HT-29 (cell line): Measurements from ENCODE around the gene MEIOSIN. TPM values are rescaled to one million over a fixed set of nuclear protein-coding genes. Genes with fewer than 3 reads are reported as not detected.
"Not testable (repeated sequence)": the region's sequence is repeated elsewhere in the genome, so short reads cannot be mapped to it uniquely, and the experiment has no call there.

ENCODE experiments used
- DNase-seq: peaks from one replicate; pipeline ENCODE4 v3.0.0-alpha.2; 2015; ENCODE audit warnings: low spot score
- total RNA-seq: library from RNA; depleted of rRNA; stranded (reverse); fragments of >200 nt; shearing (Covaris generic); gene quantifications from 2 replicates; pipeline ENCODE4 v1.2.3, GENCODE V29; 2014

MEIOSIN gene
- total RNA-seq, 1 experiment from 2014 or later, result not detected

DNA sequence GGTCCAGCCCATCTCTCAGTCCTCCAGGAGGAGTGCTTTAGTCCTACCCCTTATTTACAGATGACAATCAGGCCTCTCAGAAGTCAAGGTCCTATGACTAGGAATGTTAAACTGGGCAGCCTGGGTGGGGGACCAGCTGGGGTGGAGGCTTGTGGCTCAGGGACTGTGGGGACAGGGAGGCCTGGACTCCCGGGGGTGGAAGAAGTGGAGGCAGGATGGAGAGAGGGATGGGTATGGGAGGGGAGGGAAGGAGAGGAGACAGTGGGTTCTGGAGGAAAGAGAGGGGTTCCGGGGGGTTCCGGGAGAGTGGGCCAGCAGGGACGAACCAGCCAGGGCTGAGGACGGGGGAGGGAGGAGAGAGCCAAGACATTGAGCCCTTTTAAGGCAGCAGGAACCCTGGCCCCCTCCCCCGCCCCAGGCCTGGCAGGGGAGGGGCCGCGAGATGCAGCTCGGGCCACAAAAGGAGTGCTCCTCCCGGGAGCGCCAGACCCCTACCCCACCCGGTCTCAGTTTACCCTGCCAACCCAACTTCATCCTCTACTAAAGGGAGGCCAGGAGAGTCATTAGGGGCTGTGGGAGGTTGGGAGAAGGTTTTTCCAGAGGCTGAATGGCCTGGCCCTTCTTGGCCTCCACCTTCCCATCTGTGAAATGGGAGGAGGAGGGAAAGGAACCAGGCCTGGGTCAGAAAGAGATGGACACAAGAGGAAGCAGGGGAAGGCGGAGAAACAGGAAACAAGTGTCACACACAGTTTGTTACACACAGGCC is 47.4 kb downstream of the MEIOSIN start:
- DNase-seq, result no peak

DNA sequence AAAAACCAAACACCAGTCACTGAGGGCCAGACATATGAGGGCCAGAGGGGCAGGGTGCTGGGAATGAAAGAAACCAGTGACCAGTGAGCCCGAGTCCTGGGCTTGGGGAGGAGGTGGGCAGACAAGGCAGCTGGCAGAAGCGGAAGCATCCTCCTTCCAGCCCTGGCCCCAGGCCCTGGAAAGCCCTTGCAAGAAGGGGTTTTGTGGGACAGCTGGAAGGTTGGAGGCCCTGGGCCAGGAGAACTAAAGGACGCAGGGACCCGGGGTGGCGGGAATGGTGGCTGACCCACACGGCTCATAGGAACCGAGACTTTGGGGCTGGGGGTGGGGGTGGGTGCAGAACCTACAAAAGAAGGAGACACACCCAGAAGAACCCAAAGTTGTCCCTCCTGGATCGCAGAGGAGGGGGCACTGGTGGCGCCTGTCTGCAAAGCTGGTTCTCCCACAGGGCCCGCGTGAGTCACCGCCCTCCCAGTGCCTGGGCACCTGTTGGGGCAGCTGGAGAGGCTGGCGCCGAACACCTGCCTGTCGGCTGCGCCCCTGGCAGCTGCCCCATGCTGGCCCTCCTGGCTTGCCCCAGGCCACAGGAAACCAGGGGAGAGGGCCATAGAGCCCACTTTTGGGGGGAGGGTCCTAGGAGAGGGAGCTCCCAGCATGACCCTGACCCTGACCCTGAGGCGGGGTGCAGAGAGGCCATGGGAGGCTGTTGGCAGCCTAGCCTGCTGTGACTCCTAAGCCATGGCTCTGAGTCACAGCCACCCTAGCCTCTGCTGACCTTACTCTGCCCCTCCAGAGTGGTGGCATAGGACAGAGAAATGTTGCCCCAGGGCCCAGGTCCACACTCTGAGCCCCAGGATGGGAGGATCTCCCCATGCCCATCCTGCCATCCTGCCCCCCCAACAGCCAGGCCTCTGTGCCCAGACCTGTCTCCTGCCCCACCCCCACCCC is 48.2 kb downstream of the MEIOSIN start:
- peak; percentile 75 for DNase-seq

DNA sequence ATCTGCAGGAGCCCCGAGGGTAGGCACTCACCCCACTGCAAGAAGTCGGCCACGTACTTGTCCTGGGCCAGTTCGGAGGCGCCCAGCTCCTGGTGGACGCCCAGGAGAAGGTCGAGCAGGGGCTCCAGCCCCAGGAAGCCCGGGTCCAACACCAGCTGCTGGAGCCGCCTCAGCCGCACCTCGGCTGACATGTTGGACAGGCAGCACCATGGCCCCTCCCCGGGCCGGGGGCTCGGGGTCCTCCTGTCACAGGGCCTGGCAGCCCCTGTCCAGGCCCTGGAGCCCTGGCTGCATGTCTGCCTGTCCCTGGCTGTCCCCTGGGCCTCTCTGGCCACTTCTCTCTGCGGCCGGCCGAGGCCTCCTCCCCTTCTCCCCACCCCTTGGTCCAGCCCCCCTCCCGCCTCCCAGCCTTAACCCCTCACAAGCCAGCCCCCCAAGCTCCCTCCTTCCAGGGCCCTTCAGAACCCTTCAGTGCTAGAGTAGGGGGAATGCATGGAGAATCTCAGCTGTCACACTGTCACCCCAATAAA is 49.0 kb downstream of the MEIOSIN start, which contains the start of gene DMPK:
Gene DMPK, minus strand, starts transcription at position 329 of the 530 bp plus-strand sequence. Its CDS starts 138 bp downstream, at position 191.
- DNase-seq, result no peak

DNA sequence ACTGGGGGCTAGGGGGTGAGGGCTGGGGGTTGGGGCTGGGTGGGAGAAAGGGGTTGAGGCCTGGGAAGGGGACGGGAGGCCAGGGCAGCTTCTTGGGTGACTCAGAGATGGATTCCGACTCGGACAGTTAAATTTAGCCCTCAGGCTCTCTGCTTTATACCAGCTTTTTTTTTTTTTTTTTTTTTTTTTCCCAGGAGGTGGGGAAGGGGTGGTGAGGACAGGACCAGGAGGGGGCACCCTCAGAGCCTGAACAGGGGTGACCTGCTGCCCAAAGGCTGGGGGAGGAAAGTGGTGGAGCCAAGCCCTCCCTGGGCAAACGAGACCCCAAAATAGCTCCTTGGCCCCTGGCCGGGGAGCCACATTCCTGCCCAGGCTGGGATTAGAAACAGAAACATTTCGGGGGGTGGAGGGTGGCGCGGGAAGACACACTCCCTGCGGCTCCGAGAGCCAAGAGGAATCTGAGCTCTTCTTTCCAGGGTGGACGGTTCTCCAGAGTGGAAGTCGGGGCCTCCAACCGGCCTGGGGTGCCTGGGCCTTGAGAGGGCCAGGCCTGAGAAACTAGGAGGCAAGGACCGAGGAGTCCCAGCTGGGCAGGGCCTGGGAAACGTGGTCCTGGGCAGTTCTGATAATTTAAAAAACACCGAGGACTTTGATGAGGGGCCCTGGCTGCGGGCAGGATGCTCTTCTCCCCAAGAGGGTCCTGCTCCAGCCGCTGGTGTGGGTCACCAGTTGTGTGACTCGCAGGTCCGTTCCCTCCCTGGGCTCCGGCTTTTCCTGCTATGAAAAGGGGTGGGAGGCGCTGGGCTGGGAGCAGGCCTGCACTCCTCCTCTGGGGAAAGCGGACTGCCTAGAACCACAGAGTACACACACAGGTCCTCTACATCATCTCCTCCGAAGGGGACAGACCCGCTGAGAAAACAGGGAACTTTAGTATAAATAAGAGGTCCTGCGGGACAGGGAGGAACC is 49.9 kb downstream of the MEIOSIN start:
- no peak for DNase-seq

DNA sequence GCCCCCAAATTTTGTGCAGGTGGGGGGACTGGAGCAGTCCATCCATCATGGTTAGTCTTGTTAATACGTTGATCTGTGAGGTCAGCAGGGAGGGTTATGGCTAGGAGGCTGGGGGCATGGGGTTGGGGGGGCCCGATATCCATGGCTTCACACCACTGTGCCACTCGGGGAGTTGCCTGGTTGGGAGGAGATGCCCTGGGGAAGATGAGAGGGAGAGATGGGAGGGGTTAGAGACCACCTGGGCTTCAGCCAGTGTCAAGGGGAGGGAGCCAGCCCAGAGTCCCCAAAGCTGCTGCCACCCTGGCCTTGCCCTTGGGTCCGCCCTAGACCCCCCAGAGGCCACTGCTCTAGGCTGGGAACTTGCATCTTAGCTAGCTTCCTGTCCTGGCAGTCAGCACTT is 50.9 kb downstream of the MEIOSIN start:
- no peak for DNase-seq

DNA sequence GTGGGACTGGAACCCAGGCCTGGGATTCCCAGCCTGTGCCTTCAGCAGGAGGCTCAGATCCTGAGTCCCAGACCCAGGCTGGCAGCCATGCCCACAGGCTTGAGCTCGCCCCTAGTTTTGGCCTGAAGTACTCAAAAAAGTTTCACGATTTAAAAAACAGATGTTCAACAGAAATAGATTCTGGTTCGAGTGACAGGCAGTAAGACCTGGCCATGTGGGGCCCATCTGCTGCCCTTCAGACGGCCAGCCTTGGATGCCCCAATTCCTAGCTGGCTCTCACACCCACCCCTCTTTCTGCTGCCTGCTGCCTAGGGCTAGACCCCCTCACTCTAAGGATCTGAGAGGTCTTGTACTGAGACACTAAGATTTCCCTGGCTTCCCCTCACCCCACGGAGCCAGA is 51.9 kb downstream of the MEIOSIN start:
- no peak for DNase-seq

DNA sequence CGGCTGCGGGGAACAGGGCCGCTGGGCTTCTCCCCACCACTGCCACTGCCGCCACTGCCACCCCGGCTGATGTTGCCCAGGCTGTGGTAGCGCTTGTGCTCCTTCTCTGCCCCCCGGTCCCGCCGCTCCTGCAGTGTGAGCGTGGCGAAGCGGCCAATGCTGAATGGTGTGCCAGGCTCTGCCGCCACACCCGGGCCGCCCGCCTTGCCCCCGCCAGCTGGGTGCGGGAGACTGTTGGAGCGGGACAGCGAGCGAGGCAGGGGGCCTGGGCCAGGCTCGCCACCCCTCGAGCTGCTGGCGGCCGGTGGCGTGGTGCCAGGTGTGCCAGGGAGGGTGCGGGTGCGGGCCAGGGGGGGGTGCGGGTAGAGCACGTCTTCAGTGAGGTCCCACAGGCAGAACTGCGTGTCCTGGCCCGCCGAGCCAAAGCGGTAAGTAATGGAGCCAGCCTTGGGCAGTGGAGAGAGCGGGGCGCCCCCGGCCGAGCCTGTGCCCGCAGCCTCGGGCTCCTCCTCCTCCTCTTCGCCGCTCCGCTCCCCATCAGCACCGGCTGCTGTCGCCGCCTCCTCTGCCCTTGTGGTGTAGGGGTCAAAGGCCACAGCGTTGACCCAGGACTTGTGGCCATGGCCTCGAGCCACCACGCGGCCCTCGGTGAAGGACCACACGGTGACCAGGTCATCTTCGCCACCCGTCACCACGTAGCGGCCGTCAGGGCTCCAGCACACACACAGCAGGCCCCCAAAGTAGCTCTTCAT is 52.7 kb downstream of the MEIOSIN start:
- no peak for DNase-seq

DNA sequence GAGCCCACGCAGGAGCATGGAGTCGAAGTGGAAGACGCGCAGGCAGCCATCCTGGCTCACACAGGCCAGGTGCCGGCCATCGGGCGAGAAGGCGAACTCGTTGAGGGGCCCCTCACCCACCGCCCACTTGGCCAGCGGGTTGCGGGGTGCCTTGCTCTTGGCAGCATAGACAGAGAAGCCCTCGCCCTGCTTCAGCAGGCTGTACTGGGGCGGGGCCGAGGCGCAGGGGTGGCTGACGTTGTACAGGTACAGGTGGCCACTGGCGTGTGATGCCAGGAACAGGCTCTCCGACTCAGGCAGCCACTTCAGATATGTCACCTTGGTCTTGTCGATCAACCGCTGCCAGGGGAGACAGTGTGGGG is 53.3 kb downstream of the MEIOSIN start:
- DNase-seq, result no peak

DNA sequence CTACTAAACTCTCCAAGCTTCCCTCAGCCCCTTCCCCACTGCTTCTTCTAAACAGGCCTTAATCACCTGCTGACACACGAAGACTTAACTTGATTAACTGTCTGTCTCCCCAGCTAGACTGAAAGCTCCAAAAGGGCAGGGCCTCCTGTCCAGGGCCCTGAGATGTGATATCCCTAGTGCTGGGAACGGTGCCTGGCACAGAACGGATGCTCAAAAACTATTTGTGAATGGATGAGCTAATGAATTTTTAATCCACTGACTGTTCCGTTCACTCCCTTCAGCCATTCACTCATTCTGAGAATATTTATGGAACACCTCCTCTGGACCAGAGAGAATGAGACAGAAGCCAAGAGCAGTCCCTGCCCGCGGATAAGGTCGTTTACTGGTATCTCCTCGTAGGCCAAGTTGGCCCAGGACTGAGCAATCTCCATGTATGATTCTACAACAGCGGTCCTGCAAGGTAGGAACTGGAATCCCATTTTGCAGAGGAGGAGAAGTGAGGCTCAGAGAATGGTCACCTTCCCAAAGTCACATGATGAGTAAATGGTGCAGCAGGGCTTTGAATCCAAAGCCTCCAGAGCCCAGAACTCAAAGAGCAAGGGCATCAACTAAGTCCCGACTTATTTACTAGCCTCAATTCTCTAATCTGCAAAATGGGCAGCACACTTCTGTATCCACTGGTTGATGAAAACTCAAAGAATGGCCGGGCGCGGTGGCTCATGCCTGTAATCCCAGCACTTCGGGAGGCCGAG is 56.0 kb downstream of the MEIOSIN start:
- no peak for DNase-seq

DNA sequence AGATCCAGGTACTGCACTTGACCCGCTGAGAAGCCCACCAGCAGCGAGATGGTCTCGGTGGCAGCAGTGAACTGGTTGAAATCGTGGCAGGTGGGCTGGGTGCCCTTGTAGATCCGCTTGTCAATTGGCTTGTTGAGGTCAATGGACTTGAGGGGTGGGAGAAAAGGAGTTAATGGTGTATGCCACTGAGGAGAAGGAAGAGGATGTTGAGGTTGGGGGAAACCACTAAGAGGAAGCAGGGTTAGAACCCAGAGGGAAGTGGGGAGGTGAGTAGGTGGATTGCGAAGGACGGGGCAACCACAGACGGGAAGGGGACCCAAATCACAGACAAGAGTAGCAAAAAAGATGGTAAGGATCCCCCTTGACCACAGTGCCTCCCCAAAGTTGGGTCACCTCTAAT is 57.7 kb downstream of the MEIOSIN start:
- no peak for DNase-seq

DNA sequence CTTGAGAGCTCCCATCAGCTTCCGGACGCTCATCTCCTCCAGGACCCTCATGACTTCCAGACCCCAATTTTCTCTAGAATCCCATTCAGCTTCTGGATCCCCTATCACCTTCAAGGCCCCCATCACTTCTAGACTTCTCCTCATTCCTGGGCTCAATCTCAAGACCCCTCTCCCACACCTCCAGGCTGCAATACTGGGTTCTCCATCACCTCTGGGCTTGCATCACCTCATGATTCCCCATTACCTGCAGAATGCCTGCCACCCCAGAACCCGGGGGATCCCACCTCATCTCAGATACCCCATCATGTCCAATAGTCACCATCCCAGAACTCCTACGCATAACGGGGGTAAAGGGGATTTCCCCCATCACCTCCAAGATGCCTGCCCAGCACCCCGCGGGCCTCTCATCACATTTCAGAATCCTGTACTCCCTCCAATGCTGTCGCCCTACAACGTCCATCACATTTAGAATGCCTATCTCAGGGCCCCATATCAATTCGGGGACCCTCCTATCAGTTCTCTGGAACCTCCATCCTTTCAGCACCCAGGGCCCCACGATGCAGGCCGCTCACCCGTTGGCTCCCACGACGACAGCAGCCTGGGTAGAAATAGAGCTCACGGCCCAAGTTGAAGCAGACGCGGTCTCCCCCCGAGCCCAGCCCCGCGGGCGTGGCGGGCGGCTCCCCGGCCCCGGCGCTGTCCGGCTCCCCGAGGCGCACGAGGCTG is 58.7 kb downstream of the MEIOSIN start:
- DNase-seq, result no peak

DNA sequence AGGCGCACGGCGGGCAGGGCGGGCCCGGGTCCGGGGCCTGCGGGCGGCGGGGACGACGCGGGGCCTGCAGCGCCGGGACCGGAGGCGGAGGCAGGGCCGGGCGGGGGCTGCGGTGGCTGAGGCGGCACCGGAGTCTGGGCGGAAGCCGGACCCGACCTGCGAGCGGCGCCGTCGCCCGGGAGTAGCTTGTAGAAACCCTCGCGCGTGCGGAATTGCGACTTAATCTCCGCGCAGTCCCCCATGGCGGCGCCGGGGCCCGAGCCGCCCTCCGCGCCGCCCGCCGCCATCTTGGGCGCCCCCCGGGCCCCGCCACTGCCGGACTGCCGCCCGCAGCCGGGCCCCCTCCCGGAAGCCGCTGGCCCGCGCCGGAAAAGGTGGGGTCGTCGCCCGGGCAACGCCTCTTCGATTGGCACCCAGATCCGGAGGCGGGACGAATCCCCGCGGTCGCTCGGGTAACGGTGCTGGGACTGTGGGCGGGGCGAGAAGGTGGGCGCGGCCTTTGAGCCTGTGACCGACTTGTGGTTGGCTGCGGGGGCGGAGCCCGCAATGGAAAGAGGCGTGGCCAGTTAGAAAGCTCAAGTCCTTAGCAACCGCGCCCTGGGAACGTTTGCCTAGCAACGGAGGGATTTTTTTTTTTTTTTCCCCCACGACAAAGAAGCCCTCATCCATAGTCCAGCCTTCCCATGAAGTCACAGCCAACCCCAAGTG is 59.4 kb downstream of the MEIOSIN start, which contains the start of gene DMWD:
Gene DMWD, minus strand, starts transcription at position 376 of the 708 bp plus-strand sequence. Its CDS starts 89 bp downstream, at position 287.
- DNase-seq, result peak; percentile 100

DNA sequence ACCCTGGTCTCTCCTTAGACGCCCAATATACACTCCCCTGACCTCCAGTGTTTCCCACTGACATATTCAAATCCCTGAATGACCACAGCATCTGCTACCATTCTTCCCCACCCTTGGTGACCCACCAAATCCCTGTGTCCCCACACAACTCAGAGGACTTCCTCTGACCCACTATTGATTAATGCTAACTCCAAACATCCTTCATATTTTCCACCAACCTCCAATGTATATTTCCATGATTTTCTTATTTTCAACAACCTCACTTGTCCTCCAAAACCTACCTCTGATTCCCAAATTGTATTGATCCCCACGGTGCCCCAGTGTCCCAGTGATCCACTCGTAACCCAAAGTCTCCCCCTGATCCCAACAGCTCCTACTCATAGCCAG is 59.9 kb downstream of the MEIOSIN start:
- no peak for DNase-seq

DNA sequence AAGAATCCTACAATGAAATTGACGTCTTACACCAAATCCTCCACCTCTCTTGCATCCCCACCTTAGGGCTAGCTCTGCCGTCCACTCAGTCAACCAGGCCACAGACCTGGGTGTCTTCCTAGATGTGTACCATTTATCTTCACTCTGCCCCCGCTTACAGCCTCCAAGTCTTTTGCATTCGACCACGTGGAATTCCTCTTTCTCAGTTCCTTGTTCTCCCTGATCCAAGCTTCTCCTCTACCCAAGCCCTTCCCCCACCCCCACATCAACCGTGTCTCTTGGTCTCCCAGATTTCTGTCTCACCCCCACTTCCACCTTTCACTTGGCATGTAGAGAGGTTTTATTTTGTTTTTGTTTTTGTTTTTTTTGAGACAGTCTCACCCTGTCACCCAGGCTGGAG is 60.6 kb downstream of the MEIOSIN start:
- DNase-seq, result no peak

DNA sequence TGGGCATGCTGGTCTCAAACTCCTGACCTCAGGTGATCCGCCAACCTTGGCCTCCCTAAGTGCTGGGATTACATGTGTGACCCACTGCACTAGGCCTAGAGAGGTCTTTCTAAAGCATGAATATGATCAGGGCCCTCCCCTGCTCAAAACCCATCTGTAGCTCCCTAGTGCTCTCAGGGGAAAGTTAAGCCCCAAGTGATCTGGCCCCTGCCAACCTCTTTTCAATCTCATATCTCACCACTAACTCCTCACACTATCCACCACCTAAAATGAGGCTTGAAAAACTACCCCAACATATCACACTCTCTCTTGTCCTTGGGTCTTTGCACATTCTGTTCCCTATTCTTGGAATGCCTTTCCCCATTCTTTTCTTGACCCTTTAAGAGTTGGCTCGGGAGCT is 61.4 kb downstream of the MEIOSIN start:
- no peak for DNase-seq

DNA sequence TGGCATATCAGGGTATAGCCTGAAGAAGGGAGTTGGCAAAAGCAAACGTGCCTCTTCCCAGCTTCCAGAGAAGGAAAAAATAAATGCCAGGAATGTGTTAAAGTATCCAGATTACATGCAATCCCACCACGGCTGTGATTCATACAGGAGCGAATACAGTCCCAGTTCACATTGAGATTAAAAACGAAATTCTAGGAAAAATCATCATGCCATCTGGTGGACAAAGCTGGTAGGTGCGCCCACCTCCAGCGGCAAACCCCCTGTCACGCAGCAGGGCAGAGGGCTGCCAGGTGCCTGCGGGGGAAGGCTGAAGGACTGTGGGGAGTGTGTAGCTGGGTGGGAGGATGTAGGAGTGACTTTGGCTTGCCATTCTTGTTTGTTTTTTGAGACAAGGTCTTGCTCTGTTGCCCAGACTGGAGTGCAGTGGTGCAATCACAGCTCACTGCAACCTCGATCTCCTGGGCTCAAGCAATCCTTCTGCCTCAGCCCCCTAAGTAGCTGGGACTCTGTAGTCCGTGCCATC is 65.8 kb downstream of the MEIOSIN start:
- peak; percentile 85 for DNase-seq

DNA sequence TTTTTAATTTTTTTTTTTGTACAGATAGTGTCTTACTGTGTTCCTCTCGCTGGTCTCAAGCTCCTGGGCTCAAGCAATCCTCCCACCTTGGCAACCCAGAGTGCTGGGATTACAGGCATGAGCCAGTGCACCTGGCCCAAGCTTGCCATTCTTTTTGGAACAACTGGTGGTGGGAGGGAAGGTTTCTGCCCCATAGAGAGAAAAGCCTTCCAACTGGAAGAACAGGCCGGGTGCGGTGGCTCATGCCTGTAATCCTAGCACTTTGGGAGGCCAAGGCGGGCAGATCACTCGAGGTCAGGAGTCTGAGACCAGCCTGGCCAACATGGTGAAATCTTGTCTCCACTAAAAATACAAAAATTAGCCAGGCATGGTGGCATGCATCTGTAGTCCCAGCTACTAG is 66.3 kb downstream of the MEIOSIN start:
- DNase-seq, result not testable (repeated sequence)

DNA sequence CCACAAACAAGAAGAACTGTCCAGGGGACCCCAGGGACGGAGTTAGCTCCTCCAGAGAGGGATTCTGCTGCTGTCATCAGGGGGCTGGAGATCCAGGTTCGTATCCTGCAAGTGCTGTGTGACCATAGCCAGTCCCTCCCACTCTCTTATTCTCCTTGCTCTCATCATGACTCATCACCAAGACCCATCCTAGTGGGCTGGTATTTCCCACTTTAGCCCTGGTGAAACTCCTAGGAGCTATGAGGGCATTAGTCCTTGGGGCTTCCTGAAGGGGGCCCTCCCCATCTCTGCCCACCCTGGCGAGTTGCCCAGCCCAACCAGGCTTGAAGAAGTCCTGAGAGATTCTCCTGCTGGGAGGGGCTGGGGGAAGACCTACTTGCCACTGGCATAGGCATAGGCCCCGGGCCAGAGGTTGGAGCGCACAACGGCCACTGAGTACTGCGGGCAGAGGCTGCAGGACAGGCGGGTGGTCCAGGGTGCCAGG is 66.9 kb downstream of the MEIOSIN start:
- DNase-seq, result no peak
